ENCODE results near the gene LONP1. TPM values are rescaled to one million over a fixed set of nuclear protein-coding genes. Genes with fewer than 3 reads are reported as not detected.
A peak's percentile ranks its signal among the peaks of the same experiment; 100 is the strongest.

LONP1 gene
- total RNA-seq, 4 donors from 2014 or later: 39.9 to 134 (median 44.1) TPM

DNA sequence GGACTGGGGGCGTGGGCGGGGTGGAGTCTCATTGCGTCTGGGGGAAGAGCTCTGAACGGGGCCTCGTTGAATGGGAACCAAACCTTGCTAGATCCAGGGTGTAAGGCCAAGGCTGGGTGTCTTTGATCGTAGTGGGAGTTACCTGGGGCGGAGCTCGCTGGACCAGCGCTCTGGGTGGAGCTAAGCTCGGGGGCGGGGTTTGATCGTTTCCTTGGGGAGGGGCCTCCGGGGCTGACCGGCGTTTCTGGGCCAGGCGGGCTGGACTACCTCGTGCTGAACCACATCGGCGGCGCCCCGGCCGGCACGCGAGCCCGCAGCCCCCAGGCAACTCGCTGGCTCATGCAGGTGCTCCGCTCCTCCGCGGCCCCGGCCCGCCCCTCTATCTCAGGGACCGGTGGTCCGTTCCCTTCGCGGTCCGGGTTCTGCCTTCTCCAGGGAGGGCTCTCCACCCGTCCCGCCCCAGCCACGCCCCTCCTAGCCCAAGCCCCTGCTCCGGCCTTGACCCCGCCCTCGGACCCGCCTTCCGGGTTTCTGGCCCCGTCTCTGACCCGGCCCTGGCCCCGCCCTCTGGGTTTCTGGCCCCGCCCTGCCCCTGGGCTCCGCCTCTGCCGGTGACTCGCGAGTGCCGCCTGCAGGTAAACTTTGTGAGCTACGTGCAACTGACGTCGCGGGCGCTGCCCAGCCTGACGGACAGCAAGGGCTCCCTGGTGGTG lies 33.1 kb downstream of the LONP1 start:
- Histone ChIP-seq H3K4me1 (peaks cover 0 to 6% of the 10 kb centered on the region in 2 donors), H3K9me3 (no peaks in the 10 kb centered on the region), H3K27me3 (no peaks in the 10 kb centered on the region), H3K27ac (peak overlapping the region; percentile 56 to 78), H3K36me3 (no peaks in the 10 kb centered on the region), H3K4me3 (peak overlapping the region; percentile 37 to 48)
- intact Hi-C loops (cut with DNase I; ENCODE audit: low total_unique reads): no loop called here
- DNase-seq: peak; percentile 97 to 98
- peak; percentile 14 to 25 for TF ChIP-seq POLR2A (IDR thresholded peaks at IDR 0.05)
- TF ChIP-seq, protein P1, sequence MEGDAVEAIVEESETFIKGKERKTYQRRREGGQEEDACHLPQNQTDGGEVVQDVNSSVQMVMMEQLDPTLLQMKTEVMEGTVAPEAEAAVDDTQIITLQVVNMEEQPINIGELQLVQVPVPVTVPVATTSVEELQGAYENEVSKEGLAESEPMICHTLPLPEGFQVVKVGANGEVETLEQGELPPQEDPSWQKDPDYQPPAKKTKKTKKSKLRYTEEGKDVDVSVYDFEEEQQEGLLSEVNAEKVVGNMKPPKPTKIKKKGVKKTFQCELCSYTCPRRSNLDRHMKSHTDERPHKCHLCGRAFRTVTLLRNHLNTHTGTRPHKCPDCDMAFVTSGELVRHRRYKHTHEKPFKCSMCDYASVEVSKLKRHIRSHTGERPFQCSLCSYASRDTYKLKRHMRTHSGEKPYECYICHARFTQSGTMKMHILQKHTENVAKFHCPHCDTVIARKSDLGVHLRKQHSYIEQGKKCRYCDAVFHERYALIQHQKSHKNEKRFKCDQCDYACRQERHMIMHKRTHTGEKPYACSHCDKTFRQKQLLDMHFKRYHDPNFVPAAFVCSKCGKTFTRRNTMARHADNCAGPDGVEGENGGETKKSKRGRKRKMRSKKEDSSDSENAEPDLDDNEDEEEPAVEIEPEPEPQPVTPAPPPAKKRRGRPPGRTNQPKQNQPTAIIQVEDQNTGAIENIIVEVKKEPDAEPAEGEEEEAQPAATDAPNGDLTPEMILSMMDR (IDR thresholded peaks at IDR 0.05): peak; percentile 76 to 92 (median 89)

DNA sequence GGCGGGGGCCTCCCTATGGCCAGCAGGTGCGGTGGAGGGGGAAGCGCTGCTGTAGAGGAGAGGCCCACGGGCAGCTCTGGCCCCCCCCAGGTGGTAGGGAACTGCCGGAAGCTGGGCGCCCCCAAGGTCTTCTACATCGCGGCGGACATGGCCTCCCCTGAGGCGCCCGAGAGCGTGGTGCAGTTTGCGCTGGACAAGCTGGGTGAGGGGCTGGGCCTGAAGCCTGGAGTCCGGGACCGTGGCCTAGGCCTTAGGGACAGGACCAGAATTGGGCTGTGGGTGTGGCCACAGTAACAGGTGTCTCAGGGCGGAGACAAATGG lies 33.7 kb downstream of the LONP1 start:
- DNase-seq: no peak
- Histone ChIP-seq H3K9me3 (no peaks in the 10 kb centered on the region), H3K27me3 (no peaks in the 10 kb centered on the region), H3K4me1 (peaks cover 0 to 6% of the 10 kb centered on the region in 2 donors), H3K27ac (peak overlapping the region; percentile 56 to 78), H3K4me3 (peak overlapping the region; percentile 37 to 48), H3K36me3 (no peaks in the 10 kb centered on the region)
- TF ChIP-seq, protein P1 (IDR thresholded peaks at IDR 0.05): no peak
- no peak for TF ChIP-seq POLR2A (IDR thresholded peaks at IDR 0.05)
- intact Hi-C loops (cut with DNase I; ENCODE audit: low total_unique reads): no loop called here

DNA sequence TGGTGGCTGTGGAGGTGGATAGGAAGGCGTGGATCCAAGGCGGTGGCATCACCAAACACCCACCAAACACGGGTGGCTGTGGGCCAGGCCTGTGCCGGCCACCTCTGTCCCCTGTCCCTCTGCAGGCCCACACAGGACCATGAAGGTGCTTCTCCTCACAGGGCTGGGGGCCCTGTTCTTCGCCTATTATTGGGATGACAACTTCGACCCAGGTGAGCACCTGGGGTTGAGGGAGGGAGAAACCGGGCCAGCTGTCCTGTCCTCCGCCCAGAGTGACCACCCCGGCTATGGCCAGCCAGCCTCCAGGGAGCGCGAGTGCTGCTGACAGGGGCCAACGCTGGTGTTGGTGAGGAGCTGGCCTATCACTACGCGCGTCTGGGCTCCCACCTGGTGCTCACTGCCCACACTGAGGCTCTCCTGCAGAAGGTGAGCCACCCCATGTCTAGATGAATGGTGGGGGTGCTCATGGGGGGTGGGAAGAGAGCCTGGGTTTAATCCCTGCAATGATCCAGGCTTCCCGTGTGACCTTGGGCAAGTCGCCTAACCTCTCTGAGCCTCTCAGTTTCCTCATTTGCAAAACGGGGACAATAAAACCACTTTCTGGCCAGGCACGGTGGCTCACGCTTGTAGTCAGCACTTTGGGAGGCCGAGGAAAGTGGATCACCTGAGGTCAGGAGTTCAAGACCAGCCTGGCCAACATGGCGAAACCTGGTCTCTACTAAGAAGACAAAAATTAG lies 35.1 kb downstream of the LONP1 start:
- Histone ChIP-seq H3K36me3 (no peaks in the 10 kb centered on the region), H3K4me1 (peaks cover 0 to 6% of the 10 kb centered on the region in 2 donors), H3K27ac (no peak overlapping the region), H3K4me3 (no peak overlapping the region), H3K27me3 (no peaks in the 10 kb centered on the region), H3K9me3 (no peaks in the 10 kb centered on the region)
- DNase-seq: no peak
- intact Hi-C loops (cut with DNase I; ENCODE audit: low total_unique reads): no loop called here
- no peak for TF ChIP-seq POLR2A (IDR thresholded peaks at IDR 0.05)
- TF ChIP-seq, protein P1 (IDR thresholded peaks at IDR 0.05): no peak

DNA sequence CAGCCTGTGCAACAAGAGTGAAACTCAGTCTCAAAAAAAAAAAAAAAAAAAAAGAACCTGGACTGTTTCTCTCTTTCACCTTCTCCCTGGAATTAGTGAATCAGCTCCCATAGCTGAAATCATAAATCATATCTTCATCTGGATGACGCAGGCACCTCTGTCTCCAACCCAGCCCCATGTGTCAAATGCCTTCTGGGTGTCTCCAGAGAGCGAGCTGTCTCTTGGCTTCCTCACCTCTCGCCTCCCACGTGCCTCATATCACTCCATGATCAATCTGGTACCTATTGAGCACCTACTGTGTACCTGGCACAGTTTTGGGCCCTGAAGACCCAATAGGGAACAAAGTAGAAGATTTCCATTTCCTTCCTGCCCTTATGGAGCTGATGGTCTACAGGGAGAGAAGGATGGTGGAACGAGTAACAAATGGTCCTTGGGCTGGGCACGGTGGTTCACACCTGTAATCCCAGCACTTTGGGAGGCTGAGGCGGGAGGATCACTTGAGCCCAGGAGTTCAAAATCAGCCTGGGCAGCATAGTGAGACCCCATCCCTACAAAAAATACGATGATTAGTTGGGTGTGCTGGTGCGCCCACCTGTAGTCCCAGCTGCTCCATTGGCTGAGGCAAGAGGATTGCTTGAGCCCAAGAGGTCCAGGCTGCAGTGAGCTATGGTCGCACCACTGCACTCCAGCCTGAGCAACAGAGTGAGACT lies 36.6 kb downstream of the LONP1 start:
- Histone ChIP-seq H3K4me1 (peaks cover 0 to 9% of the 10 kb centered on the region in 2 donors), H3K4me3 (no peak overlapping the region), H3K9me3 (no peaks in the 10 kb centered on the region), H3K36me3 (no peaks in the 10 kb centered on the region), H3K27me3 (no peaks in the 10 kb centered on the region), H3K27ac (no peak overlapping the region)
- no peak for DNase-seq
- intact Hi-C loops (cut with DNase I; ENCODE audit: low total_unique reads): no loop called here
- TF ChIP-seq, protein P1 (IDR thresholded peaks at IDR 0.05): no peak
- no peak for TF ChIP-seq POLR2A (IDR thresholded peaks at IDR 0.05)

DNA sequence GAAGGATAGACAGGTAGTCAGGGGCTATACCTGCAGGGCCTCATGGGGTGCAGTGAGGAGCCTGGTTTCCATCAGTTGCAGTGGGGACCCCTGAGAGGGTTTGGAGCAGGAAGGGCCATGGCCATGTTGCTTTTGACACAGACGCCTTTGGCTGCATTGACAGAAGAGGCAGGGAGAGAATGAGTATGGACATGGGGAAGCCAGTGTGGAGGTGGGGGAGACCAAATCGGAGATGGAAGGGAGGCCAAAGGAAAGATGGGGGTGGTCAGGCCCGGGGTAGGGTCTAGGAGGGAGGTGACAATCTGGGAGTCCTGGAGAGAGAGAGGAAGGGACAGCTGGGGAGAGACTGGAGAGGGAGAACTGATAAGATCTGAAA lies 37.9 kb downstream of the LONP1 start:
- Histone ChIP-seq H3K27ac (no peak overlapping the region), H3K36me3 (no peaks in the 10 kb centered on the region), H3K4me1 (peaks cover 0 to 3% of the 10 kb centered on the region in 2 donors), H3K27me3 (no peaks in the 10 kb centered on the region), H3K4me3 (no peak overlapping the region), H3K9me3 (no peaks in the 10 kb centered on the region)
- intact Hi-C loops (cut with DNase I; ENCODE audit: low total_unique reads): no loop called here
- TF ChIP-seq POLR2A (IDR thresholded peaks at IDR 0.05): no peak
- TF ChIP-seq, protein P1 (IDR thresholded peaks at IDR 0.05): no peak
- no peak for DNase-seq

All from uterus (tissue), 4 donors.